ENCODE data around the gene KLHL17. TPM values are rescaled to one million over a fixed set of nuclear protein-coding genes. Genes with fewer than 3 reads are reported as not detected.
"Not testable (repeated sequence)": the region's sequence is repeated elsewhere in the genome, so short reads cannot be mapped to it uniquely, and the experiment has no call there.

The KLHL17 gene
- total RNA-seq, 4 donors from 2014 or later, result 3.7 to 10.8 (median 6.2) TPM

DNA sequence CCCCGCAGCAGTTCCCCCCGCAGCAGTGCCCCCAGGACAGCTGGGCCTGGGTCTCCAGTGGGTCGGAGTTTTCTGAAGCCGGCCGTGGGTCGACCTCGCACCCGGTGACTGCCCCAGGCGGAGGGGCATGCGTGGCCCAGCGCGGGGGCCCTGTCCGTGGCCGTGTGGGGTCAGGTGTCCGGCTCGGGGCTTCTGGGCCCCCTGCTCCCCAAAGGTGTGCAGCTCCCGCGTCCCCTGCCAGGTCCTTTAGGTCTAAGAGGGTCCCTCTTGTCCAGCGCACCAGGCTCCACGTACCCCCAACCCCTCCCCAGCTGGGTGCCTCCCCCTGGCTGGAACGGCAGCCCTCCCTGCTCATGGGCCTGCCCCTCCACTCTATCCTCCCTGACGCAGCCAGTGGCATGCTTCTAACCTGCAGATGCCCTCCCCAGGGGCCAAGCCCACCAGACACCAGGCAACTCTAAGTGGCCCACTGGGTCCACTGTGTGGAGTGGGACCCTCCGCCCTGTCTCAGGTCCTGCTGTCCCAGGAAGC is 45.5 kb downstream of the KLHL17 start:
- Histone ChIP-seq H3K4me3 (no peak overlapping the region), H3K27ac (replicated peaks in 1 of 4) (no peak overlapping the region), H3K36me3 (peaks cover 0 to 5% (median 0%) of the 10 kb centered on the region in 4 donors), H3K9me3 (no peaks in the 10 kb centered on the region), H3K27me3 (peaks cover 0 to 42% (median 0%) of the 10 kb centered on the region in 4 donors), H3K4me1 (peaks cover 24 to 36% (median 31%) of the 10 kb centered on the region in 4 donors)
- TF ChIP-seq POLR2AphosphoS5 (IDR thresholded peaks at IDR 0.05) (no peak), EP300 (IDR thresholded peaks at IDR 0.05) (no peak), POLR2A (IDR thresholded peaks at IDR 0.05; ENCODE audit: low read depth) (no peak)
- TF ChIP-seq, protein P1, sequence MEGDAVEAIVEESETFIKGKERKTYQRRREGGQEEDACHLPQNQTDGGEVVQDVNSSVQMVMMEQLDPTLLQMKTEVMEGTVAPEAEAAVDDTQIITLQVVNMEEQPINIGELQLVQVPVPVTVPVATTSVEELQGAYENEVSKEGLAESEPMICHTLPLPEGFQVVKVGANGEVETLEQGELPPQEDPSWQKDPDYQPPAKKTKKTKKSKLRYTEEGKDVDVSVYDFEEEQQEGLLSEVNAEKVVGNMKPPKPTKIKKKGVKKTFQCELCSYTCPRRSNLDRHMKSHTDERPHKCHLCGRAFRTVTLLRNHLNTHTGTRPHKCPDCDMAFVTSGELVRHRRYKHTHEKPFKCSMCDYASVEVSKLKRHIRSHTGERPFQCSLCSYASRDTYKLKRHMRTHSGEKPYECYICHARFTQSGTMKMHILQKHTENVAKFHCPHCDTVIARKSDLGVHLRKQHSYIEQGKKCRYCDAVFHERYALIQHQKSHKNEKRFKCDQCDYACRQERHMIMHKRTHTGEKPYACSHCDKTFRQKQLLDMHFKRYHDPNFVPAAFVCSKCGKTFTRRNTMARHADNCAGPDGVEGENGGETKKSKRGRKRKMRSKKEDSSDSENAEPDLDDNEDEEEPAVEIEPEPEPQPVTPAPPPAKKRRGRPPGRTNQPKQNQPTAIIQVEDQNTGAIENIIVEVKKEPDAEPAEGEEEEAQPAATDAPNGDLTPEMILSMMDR (IDR thresholded peaks at IDR 0.05), result no peak
- no peak for DNase-seq (ENCODE audit: extremely low spot score)
- 100% methylated on average over 1 of the region's 23 CpGs for WGBS
- intact Hi-C loops (cut with DNase I), result no loop called here

DNA sequence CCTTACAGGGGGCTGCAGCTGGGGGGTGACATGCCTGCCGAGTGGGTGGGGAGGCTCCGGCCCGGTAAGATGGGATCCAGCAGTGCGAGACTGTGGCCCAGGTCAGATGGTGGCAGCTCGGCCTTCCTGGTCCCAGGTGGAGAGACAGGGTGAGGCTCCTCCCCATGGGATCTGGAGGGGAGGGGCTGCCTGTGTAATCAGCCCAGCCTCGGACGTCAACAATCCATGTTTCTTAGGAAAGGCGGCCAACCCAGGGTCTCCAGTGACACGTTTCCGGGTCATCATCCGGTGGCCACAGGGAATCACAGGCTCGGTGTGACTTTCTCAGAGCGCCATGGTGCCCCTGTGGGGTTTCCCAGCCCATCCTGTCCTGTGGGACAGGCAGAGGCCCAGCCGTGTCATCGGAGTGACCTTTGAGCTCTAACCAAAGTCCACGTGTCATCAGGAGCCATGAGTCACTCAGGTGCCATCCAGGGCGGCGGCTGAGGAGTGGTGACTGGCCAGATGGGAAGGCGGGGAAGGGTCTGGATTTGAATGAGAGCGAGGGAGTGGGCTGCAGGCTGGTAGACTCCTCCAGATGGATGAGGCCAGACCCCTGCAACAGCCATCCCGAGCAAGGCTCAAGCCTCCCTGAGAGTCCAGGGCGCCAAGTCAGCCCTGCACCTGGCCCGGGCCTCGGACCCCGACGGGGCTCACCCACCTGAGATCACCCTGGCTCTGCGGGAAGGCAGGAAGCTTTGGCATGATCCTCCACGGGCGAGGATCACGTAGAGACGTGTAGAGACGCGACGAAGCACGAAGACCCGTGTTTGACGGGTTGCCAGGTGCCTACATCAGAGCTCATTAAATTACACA is 46.1 kb downstream of the KLHL17 start:
- H3K36me3 ChIP-seq, result peaks cover 0 to 5% (median 0%) of the 10 kb centered on the region in 4 donors
- H3K27ac ChIP-seq (replicated peaks in 1 of 4), result no peak overlapping the region
- 83% methylated on average over 24 of the region's 37 CpGs for WGBS
- no peaks in the 10 kb centered on the region for H3K9me3 ChIP-seq
- TF ChIP-seq, protein P1 (IDR thresholded peaks at IDR 0.05), result no peak
- TF ChIP-seq POLR2AphosphoS5 (IDR thresholded peaks at IDR 0.05) (no peak), POLR2A (IDR thresholded peaks at IDR 0.05; ENCODE audit: low read depth) (no peak), EP300 (IDR thresholded peaks at IDR 0.05) (no peak)
- intact Hi-C loops (cut with DNase I), result no loop called here
- peaks cover 18 to 29% (median 24%) of the 10 kb centered on the region in 4 donors for H3K4me1 ChIP-seq
- peaks cover 0 to 35% (median 0%) of the 10 kb centered on the region in 4 donors for H3K27me3 ChIP-seq
- no peak overlapping the region for H3K4me3 ChIP-seq
- DNase-seq (ENCODE audit: extremely low spot score), result no peak

DNA sequence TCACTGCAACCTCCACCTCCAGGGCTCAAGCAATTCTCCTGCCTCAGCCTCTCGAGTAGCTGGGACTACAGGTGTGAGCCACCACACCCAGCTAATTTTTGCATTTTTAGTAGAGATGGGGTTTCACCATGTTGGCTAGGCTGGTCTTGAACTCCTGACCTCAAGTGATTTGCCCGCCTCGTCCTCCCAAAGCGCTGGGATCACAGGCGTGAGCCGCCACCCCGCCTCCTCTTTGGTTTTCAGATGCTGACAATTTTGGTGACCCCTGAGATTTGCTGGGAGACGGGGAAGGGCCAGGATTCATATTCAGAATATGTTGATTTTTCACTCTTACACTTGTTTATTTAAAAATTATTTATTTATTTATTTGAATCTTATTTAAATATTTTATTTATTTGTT is 49.7 kb downstream of the KLHL17 start:
- DNase-seq (ENCODE audit: extremely low spot score); H3K9me3 ChIP-seq; H3K4me3 ChIP-seq; H3K27ac ChIP-seq (replicated peaks in 1 of 4); H3K36me3 ChIP-seq; intact Hi-C loops (cut with DNase I): not testable (repeated sequence)
- Histone ChIP-seq H3K27me3 (peaks cover 0 to 18% (median 0%) of the 10 kb centered on the region in 4 donors), H3K4me1 (peaks cover 28 to 35% (median 31%) of the 10 kb centered on the region in 4 donors)
- WGBS, result 94% methylated on average over 8 of the region's 8 CpGs

DNA sequence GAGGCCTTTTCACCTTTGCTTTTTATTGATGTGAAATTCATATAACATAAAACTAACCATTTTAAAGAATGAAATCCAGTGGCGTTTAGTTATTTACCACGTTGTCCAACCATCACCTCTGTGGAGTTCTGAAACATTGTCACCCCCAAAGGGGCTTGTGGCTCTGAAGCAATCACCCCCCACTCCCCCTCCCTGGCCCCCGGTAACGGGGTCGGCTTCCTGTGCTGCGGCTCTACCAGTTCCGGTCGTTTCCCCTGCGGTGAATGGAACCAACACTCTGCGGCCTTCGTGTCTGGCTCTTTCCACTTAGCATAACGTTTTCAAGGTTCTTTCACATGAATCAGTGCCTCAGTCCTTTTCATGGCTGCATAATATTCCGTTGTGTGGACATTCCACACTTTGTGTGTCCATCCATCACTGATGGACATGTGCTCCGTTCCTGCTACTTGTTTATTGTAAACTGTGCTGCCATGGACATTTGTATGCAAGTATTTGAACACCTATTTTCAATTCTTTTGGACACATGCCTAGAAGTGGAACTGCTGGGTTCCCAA is 51.1 kb downstream of the KLHL17 start:
- no peak overlapping the region for H3K27ac ChIP-seq (replicated peaks in 1 of 4)
- DNase-seq (ENCODE audit: extremely low spot score), result no peak
- TF ChIP-seq EP300 (IDR thresholded peaks at IDR 0.05) (no peak), POLR2AphosphoS5 (IDR thresholded peaks at IDR 0.05) (no peak), POLR2A (IDR thresholded peaks at IDR 0.05; ENCODE audit: low read depth) (no peak)
- TF ChIP-seq, protein P1 (IDR thresholded peaks at IDR 0.05), result no peak
- intact Hi-C loops (cut with DNase I), result no loop called here
- H3K36me3 ChIP-seq, result no peaks in the 10 kb centered on the region
- H3K4me1 ChIP-seq, result peaks cover 18 to 28% (median 24%) of the 10 kb centered on the region in 4 donors
- H3K9me3 ChIP-seq, result no peaks in the 10 kb centered on the region
- WGBS, result 78% methylated on average over 14 of the region's 14 CpGs
- peaks cover 0 to 9% (median 0%) of the 10 kb centered on the region in 4 donors for H3K27me3 ChIP-seq
- H3K4me3 ChIP-seq, result no peak overlapping the region

DNA sequence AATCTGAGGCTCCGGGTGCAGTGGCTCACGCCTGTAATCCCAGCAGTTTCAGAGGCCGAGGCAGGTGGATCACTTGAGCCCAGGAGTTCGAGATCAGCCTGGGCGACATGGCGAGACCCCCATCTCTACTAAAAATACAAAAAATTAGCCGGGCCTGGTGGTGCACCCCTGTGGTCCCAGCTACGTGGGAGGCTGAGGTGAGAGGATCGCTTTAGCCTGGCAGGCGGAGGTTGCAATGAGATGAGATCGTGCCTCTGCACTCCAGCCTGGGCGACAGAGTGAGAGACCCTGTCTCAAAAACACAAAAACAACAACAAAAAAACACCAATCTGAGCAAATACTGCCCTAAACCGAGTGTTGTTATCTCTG is 52.3 kb downstream of the KLHL17 start:
- H3K36me3 ChIP-seq, result not testable (repeated sequence)

More for the DNA sequence above, 52.3 kb downstream of the KLHL17 start:
- H3K4me3 ChIP-seq, result peak overlapping the region; percentile 65 to 76 (median 68)
- DNase-seq (ENCODE audit: extremely low spot score); H3K9me3 ChIP-seq; intact Hi-C loops (cut with DNase I); H3K27me3 ChIP-seq: not testable (repeated sequence)
- peak overlapping the region; percentile 85 to 93 (median 91) for H3K27ac ChIP-seq (replicated peaks in 1 of 4)
- 70% methylated on average over 13 of the region's 13 CpGs for WGBS
- peaks cover 18 to 28% (median 24%) of the 10 kb centered on the region in 4 donors for H3K4me1 ChIP-seq
